Peyer's patch (tissue), 4 donors: ENCODE results near the gene ERMP1. TPM values are rescaled to one million over a fixed set of nuclear protein-coding genes. Genes with fewer than 3 reads are reported as not detected.
"Not testable (repeated sequence)": the region's sequence is repeated elsewhere in the genome, so short reads cannot be mapped to it uniquely, and the experiment has no call there.

Experiments
- DNase-seq, 3 donors: peaks; one replicate each; pipeline ENCODE4 v3.0.0-alpha.2; 2017 to 2019
- H3K27ac ChIP-seq, 4 donors: fragments of 200-600 bp; sonication (generic); one replicate each; pipeline ENCODE4 v1.5.1; 2016 to 2019
- H3K27me3 ChIP-seq, 2 donors: fragments of 200-600 bp; sonication (generic); one replicate each; pipeline ENCODE4 v1.5.1; 2019
- H3K36me3 ChIP-seq, 3 donors: fragments of 200-600 bp; sonication (generic); one replicate each; pipeline ENCODE4 v1.5.1; 2016 to 2019
- H3K4me1 ChIP-seq, 4 donors: fragments of 200-600 bp; sonication (generic); one replicate each; pipeline ENCODE4 v1.5.1; 2016 to 2019
- H3K4me3 ChIP-seq, 4 donors: fragments of 200-600 bp; sonication (generic); 1 replicate in 3 of 4; 2 replicates in 1 of 4; pipeline ENCODE4 v1.5.1; 2016 to 2019; ENCODE audit warnings: mild to moderate bottlenecking in 1 of 4
- H3K9me3 ChIP-seq, 4 donors: fragments of 200-600 bp; sonication (generic); one replicate each; pipeline ENCODE4 v1.5.1; 2016 to 2019; ENCODE audit warnings: mild to moderate bottlenecking in 1 of 4
- POLR2A ChIP-seq, 2 donors: fragments of 450-650 bp; IDR thresholded peaks; one replicate each; pipeline ENCODE4 v1.5.1; 2017; ENCODE audit warnings: antibody characterized with exemption in 2 of 2, mild to moderate bottlenecking in 2 of 2, moderate library complexity in 2 of 2
- total RNA-seq, 4 donors: library from RNA; depleted of rRNA; stranded (reverse); fragments of >200 nt; gene quantifications; one replicate each; pipeline ENCODE4 v1.1.0, GENCODE V29; 2016
- TF ChIP-seq, protein P1 (sequence below), 6 experiments: fragments of 450-650 bp in 4 of 6; fragments of 200-600 bp in 2 of 6; sonication (generic) in 1 of 6; IDR thresholded peaks; one replicate each; pipeline ENCODE4 v1.5.1; 2017 to 2019; ENCODE audit warnings: antibody characterized with exemption in 6 of 6, mild to moderate bottlenecking in 3 of 6, moderate library complexity in 1 of 6

ERMP1 gene
- total RNA-seq, 4 donors from 2014 or later, result 20.8 to 23.2 (median 22.0) TPM

DNA sequence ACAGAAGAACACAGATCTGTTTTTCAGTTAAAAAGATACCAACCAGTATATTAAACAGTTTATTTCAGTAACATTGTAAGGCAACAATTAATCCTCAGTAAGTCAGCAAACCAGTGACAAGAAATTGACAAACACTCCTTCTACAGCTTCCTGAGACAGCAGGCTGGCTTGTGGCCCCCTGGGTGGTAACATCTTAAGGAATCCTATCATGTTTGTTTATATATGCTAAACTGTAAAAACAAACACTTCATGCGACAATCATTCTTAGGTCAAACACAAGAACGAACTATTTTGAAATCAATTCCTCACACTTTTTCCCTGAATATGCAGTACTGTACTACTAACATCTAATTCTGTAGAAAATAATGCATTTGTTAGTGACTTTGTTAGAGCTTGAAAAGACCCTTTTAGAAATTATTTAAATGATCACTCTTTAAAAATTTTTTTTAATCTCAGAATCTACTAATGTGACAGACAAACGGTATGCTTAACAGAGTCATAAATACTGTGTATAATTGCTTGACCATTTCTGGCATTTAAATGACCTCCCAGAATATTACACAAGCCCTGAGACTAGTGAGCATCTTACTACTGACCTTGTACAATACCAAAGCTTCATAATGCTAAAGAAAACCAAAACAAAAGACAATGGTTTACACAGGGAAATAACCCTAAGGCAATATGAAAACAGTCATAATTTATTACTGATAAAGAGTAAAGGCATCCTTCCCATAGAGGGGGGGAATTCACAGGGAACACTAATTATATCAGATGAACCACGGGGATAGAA, 48.2 kb downstream of the ERMP1 start:
- H3K27ac ChIP-seq, result no peak overlapping the region
- H3K4me3 ChIP-seq, result no peak overlapping the region
- H3K27me3 ChIP-seq, result no peaks in the 10 kb centered on the region
- TF ChIP-seq, protein P1, sequence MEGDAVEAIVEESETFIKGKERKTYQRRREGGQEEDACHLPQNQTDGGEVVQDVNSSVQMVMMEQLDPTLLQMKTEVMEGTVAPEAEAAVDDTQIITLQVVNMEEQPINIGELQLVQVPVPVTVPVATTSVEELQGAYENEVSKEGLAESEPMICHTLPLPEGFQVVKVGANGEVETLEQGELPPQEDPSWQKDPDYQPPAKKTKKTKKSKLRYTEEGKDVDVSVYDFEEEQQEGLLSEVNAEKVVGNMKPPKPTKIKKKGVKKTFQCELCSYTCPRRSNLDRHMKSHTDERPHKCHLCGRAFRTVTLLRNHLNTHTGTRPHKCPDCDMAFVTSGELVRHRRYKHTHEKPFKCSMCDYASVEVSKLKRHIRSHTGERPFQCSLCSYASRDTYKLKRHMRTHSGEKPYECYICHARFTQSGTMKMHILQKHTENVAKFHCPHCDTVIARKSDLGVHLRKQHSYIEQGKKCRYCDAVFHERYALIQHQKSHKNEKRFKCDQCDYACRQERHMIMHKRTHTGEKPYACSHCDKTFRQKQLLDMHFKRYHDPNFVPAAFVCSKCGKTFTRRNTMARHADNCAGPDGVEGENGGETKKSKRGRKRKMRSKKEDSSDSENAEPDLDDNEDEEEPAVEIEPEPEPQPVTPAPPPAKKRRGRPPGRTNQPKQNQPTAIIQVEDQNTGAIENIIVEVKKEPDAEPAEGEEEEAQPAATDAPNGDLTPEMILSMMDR (IDR thresholded peaks at IDR 0.05), result no peak
- no peak for TF ChIP-seq POLR2A (IDR thresholded peaks at IDR 0.05)
- no peaks in the 10 kb centered on the region for H3K9me3 ChIP-seq
- peaks cover 0 to 47% (median 0%) of the 10 kb centered on the region in 3 donors for H3K36me3 ChIP-seq
- no peak for DNase-seq
- H3K4me1 ChIP-seq, result no peaks in the 10 kb centered on the region

DNA sequence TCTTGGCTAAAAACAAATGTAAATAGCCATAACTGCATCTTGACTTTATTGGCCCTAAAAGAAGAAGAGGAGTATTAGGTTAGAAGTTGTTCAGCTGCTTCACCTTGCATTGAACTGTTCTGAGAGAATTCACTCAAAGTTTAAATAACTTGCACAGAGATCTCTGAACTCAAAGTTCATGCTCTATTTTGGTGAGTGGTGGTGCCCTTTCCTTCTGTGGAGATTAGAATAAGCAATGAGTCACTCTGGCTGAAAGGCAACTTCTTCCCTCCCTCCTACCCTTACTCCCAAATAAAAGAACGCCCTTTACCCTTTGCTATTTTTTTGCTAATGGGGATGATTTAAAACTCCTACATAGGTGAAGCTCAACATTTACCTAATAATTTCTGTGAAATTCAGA, 48.9 kb downstream of the ERMP1 start:
- no peak for DNase-seq
- TF ChIP-seq, protein P1 (IDR thresholded peaks at IDR 0.05), result no peak
- no peak for TF ChIP-seq POLR2A (IDR thresholded peaks at IDR 0.05)
- peaks cover 0 to 55% (median 0%) of the 10 kb centered on the region in 3 donors for H3K36me3 ChIP-seq
- H3K27ac ChIP-seq, result no peak overlapping the region
- H3K9me3 ChIP-seq, result peaks cover 0 to 4% (median 0%) of the 10 kb centered on the region in 4 donors
- no peak overlapping the region for H3K4me3 ChIP-seq
- H3K27me3 ChIP-seq, result no peaks in the 10 kb centered on the region
- no peaks in the 10 kb centered on the region for H3K4me1 ChIP-seq

DNA sequence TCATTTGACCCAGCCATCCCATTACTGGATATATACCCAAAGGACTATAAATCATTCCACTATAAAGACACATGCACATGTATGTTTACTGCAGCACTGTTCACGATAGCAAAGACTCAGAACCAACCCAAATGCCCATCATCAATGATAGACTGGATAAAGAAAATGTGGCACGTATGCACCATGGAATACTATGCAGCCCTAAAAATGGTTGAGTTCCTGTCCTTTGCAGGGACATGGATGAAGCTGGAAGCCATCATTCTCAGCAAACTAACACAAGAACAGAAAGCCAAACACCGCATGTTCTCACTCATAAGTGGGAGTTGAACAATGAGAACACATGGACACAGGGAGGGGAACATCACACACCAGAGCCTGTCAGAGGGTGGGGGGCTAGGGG, 49.5 kb downstream of the ERMP1 start:
- not testable (repeated sequence) for H3K27me3 ChIP-seq, H3K4me3 ChIP-seq, H3K9me3 ChIP-seq, H3K27ac ChIP-seq, DNase-seq, H3K4me1 ChIP-seq
- H3K36me3 ChIP-seq, result peaks cover 0 to 60% (median 1%) of the 10 kb centered on the region in 3 donors

DNA sequence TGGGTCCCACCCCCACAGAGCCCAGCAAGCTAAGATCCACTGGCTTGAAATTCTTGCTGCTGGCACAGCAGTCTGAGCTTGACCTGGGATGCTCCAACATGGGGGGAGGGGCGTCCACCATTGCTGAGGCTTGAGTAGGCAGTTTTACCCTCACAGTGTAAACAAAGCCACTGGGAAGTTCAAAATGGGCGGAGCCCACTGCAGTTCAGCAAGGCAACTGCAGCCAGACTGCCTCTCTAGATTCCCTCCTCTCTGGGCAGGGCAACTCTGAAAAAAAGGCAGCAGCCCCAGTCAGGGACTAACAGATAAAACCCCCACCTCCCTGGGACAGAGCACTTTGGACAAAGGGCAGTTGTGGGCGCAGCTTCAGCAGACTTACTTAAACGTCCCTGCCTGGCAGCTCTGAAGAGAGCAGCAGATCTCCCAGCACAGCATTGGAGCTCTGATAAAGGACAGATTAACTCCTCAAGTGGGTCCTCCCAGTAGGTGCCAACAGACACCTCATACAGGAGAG, 53.2 kb downstream of the ERMP1 start:
- peaks cover 0 to 67% (median 4%) of the 10 kb centered on the region in 3 donors for H3K36me3 ChIP-seq
- H3K27ac ChIP-seq, DNase-seq, H3K9me3 ChIP-seq, H3K4me1 ChIP-seq, H3K4me3 ChIP-seq, H3K27me3 ChIP-seq: not testable (repeated sequence)

DNA sequence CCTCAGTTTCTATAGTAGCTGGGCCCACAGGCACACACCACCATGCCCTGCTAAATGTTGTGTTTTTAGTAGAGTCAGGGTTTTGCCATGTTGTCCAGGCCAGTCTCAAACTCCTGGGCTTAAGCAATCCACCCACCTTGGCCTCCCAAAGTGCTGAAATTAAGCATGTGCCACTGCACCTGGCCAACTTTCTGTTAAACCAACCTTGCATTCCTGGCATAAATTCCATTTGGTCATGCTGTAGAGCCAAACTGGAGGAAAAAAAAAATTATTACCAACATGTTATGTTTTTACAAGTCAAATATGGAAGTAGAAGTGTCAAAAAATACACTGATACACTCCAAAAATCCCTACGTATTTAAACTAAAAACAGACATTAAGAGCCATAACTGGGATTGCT, 54.1 kb downstream of the ERMP1 start:
- Histone ChIP-seq H3K9me3 (peaks cover 0 to 9% (median 0%) of the 10 kb centered on the region in 4 donors), H3K27ac (no peak overlapping the region), H3K36me3 (peaks cover 0 to 77% (median 4%) of the 10 kb centered on the region in 3 donors), H3K4me1 (no peaks in the 10 kb centered on the region), H3K4me3 (no peak overlapping the region), H3K27me3 (no peaks in the 10 kb centered on the region)
- DNase-seq, result no peak
- TF ChIP-seq POLR2A (IDR thresholded peaks at IDR 0.05), result no peak
- TF ChIP-seq, protein P1 (IDR thresholded peaks at IDR 0.05), result no peak

DNA sequence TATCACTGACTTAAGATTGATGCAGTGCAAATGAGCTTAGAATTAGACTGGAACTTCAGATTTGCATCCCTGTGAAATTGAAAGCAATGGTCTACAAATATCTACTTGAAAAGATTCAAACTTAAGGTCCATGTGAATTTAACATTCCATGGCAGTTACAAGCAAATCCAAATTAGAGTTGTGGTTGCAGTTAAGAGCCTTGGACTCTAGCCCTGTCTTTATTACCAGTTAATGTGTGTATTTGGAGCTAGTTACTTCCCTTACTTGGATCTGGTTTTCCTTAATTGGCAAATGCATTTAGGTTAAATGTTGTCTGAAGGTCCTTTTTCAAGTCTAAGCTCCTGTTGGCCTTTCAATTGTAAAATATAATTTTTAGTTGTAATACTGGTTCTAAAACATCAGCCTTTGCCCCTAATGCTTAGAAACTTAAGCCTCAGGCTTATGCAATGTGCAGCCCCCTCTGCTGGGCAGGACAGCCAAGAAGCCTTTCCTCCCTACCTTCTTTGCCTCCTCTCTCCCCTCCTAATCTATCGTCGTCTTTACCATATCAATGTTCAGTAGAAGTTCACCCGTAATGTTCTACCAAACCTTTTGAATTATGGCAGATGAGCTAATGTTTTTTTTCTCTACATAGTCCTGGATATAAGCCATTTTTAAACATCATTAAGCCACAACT, 59.5 kb downstream of the ERMP1 start:
- Histone ChIP-seq H3K4me3 (no peak overlapping the region), H3K27ac (no peak overlapping the region), H3K4me1 (no peaks in the 10 kb centered on the region), H3K27me3 (no peaks in the 10 kb centered on the region), H3K36me3 (peaks cover 0 to 90% (median 4%) of the 10 kb centered on the region in 3 donors), H3K9me3 (peaks cover 0 to under 1% (median 0%) of the 10 kb centered on the region in 4 donors)
- TF ChIP-seq POLR2A (IDR thresholded peaks at IDR 0.05), result no peak
- TF ChIP-seq, protein P1 (IDR thresholded peaks at IDR 0.05), result no peak
- no peak for DNase-seq
